ENCODE measurements around the gene NDNF.
A peak's percentile ranks its signal among the peaks of the same experiment; 100 is the strongest.

Gene NDNF, protein sequence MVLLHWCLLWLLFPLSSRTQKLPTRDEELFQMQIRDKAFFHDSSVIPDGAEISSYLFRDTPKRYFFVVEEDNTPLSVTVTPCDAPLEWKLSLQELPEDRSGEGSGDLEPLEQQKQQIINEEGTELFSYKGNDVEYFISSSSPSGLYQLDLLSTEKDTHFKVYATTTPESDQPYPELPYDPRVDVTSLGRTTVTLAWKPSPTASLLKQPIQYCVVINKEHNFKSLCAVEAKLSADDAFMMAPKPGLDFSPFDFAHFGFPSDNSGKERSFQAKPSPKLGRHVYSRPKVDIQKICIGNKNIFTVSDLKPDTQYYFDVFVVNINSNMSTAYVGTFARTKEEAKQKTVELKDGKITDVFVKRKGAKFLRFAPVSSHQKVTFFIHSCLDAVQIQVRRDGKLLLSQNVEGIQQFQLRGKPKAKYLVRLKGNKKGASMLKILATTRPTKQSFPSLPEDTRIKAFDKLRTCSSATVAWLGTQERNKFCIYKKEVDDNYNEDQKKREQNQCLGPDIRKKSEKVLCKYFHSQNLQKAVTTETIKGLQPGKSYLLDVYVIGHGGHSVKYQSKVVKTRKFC

DNA sequence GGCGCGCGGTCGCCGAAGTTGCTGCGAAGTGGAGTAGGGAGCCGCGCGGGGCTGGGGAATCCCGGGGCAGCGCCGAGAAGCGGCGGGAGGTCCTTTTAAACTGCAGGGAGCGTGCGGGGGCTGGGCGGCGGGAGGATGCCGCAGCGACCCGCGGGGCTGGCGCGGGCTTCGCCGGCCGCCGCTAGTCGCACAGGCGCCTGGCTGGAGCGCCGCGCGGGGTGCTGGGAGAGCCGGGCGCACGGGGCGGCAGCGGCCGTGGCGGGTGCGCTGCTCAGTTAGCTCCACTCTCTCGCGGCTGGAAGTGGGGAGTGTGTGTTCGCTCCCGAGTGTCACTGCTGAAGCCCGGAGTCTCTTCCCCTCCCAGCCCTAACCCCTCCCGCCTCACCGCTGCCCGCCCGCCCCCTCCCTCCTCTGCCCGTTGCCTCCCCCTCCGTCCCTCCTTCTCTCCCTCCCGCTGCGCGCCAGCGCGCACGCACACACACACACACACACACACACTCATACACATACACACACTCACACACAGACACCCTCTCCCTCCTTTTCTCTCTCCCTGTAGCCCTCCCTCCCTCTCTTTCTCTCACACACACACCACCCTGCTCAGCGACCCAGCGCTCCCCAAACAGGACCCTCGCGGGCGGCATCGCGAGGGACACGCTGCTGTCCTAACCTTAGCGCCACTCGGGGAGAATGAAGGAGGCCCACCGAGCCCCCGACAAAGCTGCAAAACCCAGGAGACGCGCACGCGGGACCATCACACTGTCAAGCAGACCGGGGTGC, at the start of gene NDNF:
TSS of gene NDNF (minus strand) at position 312 of the 780 bp plus-strand sequence. CDS start 26,698 bp downstream, outside the sequence.
- DNase-seq (ENCODE audit: low read depth in 4 of 4, low spot score in 1 of 4): peak in 3 of 4 experiments; percentile 21 to 45 (median 34)

DNA sequence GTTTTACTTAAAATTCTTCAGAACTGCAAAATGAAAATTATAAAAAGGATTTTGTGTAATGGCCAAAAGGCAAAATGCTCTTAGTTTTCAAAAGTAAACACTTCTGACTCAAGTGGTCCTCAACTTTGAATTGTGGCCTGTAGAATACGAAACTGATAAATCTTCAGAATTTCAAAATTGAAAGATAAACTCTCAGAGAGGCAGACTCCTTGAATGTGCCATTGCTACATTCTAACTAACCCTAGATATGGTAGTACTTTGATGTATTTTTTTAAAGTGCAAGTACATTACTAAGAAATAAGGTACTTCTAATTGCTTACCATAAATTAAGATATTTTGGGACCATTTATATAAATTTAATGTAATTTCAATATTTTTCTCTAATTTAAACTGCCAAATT, 47.4 kb upstream of the NDNF start:
- no peak for DNase-seq (ENCODE audit: low read depth in 4 of 4, low spot score in 1 of 4)

DNA sequence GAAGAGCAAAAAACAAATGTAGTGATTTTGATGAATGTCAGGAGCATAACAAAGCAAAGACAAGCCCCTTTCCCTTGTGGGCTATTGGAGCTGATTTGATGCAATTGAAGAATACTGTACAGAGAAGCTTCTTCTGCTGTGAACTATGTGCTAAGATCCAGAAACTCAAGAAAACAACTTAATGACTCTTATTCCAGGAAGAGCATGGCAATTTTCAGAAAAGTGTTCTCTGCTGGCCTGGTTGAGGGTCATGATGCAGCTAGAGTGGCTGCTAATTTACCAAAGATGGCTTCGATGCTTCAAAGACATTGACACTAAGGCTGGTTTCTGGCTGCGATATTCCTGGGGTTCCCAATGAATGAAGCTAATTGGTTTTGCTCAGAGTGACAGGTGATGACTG, 46.0 kb upstream of the NDNF start:
- no peak for DNase-seq (ENCODE audit: low read depth in 4 of 4, low spot score in 1 of 4)

DNA sequence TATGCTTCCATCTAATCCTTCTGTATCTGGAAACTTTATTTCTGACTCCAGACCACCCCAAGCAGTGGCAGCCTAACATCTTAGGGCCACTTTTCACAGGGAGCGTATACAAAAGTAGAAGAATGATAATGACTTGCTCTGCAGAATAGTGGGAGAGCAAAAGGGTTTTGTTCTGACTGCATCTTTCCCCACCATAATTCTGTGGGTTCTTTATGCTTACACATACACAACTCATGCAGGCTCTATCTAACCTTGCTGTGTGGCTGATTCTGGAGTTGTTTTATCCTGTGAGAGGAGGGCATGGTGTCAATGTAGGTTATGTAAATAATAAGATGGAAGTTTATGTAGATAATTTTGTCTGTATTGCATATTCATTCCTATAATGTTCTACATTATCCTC, 42.4 kb upstream of the NDNF start:
- DNase-seq (ENCODE audit: low read depth in 4 of 4, low spot score in 1 of 4): no peak

DNA sequence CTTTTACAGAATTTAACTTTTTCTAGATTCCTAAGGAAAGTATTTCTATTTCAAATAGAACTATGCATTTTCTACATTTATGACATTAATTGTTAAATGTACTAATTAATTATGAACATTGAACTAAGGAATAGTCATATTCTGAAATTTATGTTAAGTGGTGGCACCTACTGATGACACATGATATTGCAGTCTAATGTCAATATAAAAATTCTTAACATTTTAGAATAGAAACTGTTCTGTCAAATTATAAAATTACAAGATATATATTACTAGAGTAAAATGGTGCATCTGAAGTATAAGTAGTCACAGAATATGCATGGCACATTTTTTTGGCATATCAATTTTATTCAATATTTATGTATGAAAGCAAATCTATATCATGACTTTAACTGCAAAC, 40.2 kb upstream of the NDNF start:
- DNase-seq (ENCODE audit: low read depth in 4 of 4, low spot score in 1 of 4): no peak

DNA sequence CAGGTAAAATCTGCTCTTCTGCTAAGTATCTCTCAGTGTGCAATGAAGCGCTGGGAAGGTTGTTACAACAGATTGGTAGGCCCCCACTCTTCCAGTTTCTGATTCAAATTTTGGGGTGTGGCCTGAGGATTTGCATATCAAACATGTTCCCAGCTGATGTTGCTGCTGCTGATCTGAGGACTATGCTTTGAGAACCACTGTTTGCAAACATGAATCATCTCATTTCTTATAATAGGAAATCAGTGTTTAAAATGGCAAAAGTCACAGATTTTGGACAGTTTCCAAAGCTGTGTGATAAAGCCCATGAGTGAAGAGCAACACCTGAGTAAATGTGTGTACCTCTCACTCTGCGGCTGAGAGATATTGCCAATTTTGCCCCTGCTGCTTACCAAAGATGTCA, 36.2 kb upstream of the NDNF start:
- no peak for DNase-seq (ENCODE audit: low read depth in 4 of 4, low spot score in 1 of 4)

DNA sequence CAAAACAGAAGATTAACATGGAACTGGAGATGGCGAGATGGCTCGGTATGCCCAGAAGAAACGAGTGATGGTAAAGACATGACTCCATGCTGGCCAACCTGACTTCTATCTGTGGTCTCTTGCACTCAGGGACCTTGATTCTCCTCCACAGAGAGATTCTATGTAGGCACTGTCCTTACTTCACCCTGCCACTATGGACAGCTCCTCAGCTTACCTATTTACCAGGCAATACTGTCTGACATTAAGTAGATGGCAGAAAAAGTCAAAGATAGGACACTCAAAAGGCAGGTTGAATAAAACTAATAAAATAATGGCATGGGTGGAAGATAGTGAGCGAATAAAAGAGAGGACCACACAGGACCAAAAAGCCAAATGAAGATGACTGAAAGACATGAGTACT, 35.2 kb upstream of the NDNF start:
- no peak for DNase-seq (ENCODE audit: low read depth in 4 of 4, low spot score in 1 of 4)

DNA sequence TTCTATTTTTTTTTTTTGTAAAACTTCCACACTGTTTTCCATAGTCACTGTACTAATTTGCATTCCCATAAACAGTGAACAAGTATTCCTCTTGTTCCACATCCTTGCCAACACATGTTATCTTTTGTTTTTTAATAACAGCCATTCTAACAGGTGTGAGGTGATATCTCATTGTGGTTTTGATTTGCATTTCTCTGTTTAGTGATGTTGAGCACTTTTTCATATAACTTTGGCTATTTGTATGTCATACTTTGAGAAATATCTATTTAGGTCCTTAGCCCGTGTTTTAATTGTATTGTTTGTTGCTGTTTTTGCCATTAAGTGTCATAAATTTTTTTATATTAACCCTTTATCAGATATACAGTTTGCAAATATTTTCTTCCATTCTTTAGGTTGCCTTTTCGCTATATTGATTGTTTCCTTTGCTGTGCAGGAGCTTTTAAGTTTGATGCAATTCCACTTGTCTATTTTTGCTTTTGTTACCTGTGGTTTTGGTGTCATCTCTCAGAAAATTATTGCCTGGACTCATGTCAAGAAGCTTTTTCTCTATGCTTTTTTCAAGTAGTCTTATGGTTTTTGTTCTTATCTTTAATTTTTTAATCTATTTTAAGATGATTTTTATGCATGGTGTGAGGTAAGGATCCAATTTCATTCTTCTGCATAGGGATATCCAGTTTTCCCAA, 27.9 kb upstream of the NDNF start:
- no peak for DNase-seq (ENCODE audit: low read depth in 4 of 4, low spot score in 1 of 4)

DNA sequence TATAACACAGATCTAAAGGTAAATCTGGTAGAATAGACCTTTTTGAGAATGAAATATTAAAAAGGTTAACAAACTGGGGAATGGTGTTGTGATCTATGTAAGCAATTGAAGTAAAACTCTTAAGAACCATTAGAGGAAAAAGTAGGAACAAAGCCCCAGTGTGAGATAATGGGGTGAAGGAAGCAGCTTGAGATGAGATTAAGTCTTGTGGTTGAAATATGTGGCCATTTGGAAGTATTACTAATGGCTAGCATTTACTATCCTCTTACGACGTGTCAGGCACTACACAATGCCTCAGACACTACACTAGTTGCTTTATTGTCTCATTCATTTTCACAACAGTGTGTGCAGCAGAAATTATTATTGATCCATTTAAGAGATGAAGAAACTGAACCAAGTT, 25.9 kb upstream of the NDNF start:
- DNase-seq (ENCODE audit: low read depth in 4 of 4, low spot score in 1 of 4): no peak

DNA sequence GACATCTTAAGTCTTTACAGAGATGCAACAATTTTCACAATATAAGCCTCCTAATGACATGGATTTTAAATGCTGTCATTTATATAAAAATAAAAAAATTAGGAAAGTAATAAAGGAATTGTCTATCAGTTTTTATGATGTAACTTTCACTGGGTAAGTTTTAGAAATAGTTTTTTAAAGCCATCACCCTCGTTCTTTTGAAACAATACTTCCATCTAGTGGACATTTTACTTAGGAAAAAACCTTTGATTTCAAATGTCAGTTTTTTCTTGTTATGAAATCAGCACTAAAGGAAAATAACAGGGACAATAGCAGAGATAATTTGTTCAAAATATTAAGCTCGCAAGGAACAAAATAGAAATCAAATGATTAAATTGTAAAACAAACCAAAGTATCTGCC, 24.3 kb upstream of the NDNF start:
- no peak for DNase-seq (ENCODE audit: low read depth in 4 of 4, low spot score in 1 of 4)

DNA sequence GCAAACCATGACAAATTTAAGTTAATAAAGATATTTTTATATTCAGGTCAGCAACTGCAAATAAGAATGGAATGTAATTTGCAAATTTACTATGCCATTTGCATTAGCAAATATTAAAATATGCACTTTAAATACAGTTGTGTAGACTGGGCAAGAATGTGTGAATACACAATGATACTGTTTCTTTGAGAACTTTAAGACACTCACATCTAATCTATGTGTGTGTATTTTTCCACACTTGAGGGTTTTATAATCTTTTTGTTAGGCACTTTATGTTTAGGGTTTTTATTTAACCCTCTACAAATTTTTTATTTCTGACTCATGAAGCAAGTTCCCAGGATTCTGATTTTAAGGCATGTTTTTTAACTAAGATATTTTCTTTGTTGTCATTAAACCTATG, 23.9 kb upstream of the NDNF start:
- no peak for DNase-seq (ENCODE audit: low read depth in 4 of 4, low spot score in 1 of 4)

DNA sequence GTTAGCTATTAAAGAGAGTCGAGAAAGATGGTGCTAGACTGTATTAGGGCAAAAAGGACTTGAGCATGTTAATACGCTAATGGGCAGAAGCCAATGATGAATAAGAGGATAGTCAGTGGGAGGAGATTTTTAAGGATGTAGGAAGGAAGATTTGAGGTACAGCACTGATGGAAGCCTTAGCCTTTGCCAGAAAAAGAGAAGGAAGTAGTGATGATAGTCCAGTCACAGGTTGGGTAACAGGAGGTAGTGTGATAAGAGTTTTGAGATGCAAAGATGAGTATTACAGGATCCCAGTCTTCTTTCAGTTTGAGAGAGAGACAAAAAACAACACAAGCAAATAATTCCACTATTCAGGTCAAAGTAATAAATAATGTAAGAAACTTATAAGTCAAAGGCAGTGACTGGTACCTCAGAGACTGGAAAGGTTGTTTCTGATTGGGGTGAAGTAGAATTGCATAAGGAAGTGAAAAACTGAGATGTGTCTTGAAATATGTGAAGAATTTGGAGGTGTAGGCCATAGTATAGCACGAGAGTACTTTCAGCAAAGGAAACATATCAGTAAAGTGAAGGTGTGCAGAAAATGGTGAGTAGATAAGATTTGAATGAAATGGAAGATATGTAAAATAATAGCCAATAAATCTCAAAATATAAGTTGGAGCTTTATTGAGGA, 22.1 kb upstream of the NDNF start:
- DNase-seq (ENCODE audit: low read depth in 4 of 4, low spot score in 1 of 4): no peak

DNA sequence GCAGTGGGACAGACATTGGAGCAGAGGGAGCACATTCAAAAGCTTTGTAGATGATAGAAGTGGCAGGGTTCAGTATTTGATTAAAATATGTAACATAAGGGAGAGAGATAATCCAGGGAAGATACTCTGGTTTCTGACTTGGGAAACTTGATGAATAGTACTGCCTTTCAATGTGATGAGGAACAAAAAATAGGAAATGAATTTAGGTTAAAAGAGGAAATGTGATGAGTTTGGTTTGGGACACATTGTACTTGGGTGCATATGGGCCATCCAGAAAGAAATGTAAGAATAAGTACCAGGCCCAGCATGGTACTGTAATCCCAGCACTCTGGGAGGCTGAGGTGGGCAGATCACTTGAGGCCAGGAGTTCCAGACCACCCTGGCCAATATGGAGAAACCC, 20.9 kb upstream of the NDNF start:
- no peak for DNase-seq (ENCODE audit: low read depth in 4 of 4, low spot score in 1 of 4)

DNA sequence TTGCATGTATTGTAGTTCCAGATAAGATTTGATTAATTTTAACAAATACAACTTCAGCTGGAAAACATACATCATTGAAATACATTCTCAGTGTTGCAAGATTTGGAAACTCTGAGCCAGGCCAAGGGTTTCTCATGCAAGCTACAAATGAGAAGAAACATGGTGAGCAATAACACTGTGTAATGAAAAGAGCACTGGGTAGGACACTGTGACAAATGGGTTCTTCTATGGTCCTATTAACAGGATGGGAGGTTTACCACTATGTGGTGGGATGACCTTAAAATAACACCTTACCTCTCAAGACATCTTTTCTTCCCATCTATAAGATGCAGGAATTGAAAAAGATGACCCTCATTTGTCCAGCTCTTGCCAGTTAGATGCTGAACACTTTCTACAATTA, 19.6 kb upstream of the NDNF start:
- DNase-seq (ENCODE audit: low read depth in 4 of 4, low spot score in 1 of 4): no peak

DNA sequence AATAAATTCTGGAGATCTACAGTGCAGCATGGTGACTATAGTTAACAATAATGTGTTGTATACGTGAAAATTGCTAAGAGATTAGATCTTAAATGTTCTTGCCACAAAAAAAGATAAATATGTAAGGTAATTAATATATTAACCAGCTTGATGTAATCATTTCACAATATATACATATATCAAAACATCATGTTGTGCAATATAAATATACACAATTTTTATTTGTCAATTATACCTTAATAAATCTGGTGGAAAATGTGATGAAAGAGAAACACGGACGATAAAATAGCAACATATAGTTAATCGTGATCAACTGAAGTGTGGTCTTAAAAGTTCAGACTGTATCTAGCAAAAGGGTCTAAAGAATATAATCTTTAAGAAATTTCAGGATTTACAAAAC, 16.5 kb upstream of the NDNF start:
- no peak for DNase-seq (ENCODE audit: low read depth in 4 of 4, low spot score in 1 of 4)

DNA sequence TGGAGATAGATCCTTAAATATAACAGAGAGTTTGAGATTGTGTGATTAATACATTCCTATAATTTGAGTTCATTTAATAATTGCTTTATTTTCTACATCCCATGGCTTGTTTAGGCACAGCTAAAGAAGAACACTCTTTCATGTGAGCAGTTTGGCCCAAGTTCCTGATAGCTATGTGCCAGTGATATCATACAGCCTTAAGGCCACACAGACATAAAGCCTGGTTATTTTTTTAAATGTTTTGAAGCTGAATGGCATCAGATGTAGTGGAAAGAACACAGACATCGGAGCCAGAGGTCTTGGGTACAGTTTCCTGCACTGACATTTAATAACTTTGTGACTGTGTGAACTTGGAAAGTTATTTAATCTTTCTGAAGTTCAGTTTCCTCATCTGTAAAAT, 7.0 kb upstream of the NDNF start:
- DNase-seq (ENCODE audit: low read depth in 4 of 4, low spot score in 1 of 4): no peak

DNA sequence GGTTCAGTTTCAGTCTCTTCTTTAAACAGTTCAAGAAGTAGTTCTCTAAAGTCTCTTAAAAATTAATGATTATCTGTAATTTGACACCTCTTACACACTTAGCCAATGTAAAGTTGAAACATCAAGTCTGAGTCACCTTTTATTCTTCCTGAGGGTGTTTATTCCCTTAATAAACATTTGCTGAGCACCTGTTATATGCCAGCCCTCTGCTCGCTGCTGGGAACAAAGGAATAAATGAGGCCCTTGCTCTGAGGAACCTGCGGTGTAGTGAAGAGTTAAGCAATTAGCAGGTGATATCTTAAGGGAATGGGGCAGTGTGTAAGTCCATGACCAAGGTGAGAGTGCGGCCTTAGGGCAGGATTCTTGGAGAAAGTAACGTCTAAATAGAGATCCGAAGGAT, 5.2 kb upstream of the NDNF start:
- no peak for DNase-seq (ENCODE audit: low read depth in 4 of 4, low spot score in 1 of 4)

DNA sequence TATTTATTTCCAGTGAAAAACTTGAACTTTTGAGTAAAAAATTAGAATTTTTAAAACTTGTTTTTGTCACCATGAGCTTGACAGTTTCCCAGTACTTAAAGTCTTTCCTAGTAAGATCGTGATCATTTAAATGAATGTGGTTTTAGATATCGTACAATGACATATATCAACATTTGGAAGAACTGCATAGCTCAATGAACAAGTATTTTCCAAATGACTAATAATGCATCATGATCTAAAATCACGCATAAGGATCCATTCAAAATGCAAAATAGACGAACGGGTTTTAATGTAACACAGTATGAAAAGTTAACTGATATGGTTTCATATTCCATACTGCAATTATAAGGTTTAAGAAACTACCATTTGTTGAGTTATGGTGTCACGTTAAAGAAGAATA, 4.1 kb upstream of the NDNF start:
- DNase-seq (ENCODE audit: low read depth in 4 of 4, low spot score in 1 of 4): no peak

DNA sequence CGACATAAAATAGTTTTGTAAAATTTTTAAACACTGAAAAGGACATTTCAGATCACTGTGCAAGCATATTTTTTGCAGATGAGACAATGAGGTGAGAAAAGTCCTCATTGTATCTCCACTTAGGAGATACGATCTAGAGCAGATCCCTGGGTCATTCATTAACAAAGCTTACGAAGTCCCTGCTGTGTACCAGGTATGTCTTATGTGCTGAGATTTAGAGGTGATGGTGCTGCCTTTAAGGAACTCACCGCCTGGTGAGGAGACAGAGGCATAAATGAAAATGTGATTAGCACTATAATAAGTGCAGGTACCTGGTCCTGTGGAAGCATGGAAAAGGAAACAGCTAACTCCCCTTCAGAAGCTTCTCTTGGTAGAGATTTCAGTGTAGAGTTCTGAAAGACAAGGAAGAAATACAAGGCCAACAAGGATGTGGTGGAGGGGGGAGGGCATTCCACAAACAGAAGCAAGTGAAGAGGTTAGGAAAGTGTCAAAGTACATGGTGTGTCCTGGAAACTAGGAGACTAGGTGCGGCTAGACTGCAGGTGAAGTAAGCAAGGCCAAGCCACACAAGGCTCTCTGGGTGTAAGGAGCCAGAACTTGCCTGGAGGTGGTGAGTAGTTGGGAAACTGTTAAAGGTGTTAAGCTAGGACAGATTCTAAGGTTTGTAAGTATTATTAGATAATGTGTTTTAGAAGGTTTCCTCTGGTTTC, 1.5 kb upstream of the NDNF start:
- no peak for DNase-seq (ENCODE audit: low read depth in 4 of 4, low spot score in 1 of 4)

DNA sequence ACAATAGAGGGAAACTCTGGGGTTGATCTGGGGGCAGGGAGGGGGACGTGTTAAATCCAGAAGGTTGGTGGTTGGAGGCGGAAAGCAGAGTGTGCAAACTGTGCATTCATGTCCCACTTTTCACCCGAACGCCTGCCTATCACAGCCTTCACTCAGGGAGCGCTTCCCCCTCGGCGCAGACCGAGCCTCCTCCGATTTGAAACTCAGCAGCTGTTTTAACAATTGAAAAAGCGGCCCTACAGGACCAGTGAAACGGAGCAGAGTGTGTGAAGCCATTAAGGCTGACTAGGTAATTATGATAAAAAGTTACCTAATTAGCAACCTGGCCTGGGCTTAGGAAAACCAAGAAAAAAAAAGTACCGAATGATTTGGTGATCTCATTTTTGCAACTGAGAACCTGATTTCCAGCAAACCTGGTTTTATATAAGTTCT, 685 bp upstream of the NDNF start:
- DNase-seq (ENCODE audit: low read depth in 4 of 4, low spot score in 1 of 4): no peak
